Stimulated activated CD8-positive, alpha-beta memory T cell treated with anti-CD3 and anti-CD28 coated beads, Interleukin-12 subunit alpha, Interleukin-12 subunit beta, amount 100 ng/mL, for 24 hours (primary cell): ENCODE data around the gene FITM1.
A peak's percentile ranks its signal among the peaks of the same experiment; 100 is the strongest.

Source experiments
- DNase-seq: peaks from one replicate; pipeline ENCODE4 v3.0.0-alpha.2; 2020; ENCODE audit errors: extremely low read depth

The FITM1 gene

DNA sequence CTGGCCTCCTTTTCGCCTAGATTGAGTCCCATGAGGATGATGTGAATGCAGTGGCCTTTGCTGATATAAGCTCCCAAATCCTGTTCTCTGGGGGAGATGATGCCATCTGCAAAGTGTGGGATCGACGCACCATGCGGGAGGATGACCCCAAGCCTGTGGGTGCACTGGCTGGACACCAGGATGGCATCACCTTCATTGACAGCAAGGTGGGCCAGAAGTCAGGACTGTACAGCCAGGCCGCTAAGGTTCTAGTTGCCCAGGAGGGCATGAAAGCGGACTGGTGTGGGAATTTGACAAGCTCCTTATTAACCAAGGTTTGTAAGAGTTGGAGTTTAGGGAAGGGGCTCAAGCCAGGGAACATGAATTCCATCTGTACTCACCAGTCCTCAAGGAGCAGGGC, 10.8 kb upstream of the FITM1 start:
- no peak for DNase-seq

DNA sequence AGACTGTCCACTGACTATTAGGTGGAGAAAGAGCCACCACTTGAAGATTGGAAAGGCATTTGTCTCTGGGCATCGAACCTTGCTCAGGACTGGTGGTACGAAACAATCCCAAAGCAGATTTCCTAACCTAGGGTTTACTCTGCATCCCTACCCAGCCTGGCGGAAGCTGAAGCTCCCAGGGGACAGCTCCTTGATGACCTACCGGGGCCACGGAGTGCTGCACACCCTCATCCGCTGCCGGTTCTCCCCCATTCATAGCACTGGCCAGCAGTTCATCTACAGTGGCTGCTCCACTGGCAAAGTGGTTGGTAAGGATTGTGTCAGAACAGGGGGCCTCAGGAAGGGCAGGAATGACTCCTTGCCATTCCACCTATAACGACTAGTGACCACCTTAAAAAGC, 9.2 kb upstream of the FITM1 start:
- DNase-seq = no peak

DNA sequence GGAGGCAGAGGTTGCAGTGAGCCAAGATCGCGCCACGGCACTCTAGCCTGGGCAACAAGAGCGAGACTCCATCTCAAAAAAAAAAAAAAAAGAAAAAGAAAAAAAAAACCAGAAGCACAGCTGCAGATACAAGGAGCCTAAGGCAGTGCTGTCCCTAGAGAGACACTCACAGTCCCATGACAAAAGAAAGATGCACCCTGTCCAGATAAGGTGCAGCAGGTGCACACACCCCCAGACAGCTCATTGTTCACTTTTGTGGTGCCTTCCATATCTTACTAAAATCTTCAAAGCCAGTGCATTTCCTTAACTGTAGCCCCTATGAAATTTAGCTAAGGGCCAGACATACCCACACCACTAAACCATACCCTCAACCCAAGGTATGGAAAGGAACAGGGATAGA, 8.0 kb upstream of the FITM1 start:
- no peak for DNase-seq

DNA sequence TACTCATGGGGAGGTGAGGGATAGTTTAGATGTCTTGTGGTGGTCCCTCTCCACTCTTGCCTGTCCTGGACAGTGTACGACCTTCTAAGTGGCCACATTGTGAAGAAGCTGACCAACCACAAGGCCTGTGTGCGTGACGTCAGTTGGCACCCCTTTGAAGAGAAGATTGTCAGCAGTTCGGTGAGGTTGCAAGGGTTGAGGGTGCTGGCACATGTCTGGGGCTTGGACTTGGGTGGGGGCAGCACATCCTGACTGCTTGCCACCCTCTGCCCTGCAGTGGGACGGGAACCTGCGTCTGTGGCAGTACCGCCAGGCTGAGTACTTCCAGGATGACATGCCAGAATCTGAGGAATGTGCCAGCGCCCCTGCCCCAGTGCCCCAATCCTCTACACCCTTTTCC, 7.6 kb upstream of the FITM1 start:
- DNase-seq = no peak

DNA sequence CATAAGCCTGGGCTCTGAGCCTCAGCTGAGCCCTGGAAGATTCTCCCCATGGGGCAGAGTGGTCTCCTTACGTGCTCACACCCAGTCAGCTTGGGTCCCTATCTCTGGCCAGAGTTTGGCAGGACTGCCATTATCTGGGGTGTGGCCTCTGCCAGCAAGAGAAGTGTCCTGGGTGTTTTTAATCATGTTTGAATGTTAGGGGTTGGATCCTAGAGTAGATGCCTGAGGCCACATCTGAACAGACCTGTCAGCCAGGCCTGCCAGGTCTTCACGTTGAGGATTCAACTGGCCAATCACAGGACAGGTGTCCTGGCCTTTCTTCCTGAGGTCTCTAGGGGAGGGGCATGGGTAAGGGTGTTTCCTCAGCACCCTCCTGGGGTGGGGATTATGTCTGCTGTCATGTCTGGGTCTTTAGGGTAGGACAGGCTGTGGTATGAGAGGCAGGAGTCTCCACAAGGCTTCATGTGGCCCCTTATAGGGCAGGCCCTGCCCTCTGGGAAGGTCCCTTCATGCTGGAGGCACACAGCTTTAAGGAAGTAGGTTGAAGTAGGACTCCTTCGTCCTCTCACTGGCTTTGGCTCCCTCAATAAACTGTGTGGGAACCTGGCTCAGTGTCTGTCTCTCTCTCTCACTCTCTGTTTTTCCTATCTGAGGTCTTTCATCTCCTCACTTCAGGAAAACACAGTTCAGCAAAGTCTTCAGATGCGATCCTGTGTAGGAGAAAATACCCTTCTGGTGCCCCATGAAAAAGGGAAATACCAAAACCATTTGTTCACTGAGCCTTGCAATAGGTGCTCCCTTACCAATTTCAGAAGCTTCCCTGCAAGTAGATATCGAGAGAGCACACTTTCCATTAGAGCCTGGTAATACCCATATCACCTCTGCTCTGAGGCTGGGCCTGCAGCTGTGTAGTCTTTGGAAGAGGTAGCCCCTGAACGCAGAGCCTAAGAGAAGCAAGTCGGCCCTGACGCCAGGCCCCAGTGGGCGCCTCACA, 6.7 kb upstream of the FITM1 start:
- DNase-seq = no peak

DNA sequence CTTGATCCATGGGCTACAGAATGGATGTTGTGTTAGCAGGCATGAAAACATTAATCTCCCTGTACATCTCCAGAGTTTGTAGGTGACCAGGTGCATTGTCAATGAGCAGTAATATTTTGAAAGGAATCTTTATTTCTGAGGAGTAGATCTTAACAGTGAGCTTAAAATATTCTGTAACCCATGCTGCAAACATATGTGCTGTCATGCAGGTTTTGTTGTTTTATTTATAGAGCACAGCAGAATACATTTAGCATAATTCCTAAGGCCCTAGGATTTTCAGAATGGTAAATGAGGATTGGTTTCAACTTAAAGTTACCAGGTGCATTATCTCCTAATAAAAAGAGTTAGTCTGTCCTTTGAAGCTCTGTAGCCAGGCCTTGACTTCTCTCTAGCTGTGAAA, 3.5 kb upstream of the FITM1 start:
- DNase-seq = no peak

DNA sequence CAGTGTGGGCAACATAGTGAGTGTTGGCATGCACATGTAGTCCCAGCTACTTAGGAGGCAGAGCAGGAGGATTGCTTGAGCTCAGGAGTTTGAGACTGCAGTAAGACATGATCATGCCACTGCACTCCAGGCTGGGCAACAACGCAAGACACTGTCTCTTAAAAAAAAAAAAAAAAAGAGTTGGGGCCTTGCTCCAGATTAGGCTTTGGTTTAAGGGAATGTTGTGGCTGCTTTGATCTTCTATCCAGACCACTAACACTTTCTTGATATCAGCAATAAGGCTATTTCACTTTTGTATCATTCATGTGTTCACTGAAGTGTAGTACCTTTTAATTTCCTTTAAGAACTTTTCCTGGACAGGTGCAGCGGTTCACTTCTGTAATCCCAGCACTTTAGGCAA, 2.8 kb upstream of the FITM1 start:
- no peak for DNase-seq

DNA sequence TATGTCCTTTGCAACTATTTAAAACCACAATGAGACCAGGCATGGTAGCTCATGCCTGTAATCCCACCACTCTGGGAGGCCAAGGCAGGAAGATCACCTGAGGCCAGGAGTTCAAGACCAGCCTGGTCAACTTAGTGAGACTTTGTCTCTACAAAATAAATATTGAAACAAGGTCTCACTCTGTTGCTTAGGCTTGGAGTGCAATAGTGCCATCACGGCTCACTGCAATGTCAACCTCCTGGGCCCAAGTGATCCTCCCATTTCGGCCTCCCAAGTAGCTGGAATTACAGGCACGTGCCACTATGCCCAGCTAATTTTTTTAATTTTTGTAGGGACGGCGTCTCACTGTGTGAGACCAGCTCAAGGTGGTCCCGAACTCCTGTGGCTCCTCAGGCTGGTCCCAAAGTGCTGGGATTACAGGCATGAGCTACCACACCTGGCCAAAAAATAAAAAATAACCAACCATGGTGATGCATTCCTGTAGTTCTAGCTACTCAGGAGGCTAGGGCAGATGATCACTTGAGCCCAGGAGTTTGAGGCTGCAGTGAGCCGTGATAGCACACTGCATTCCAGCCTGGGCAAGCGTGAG, 955 bp upstream of the FITM1 start:
- DNase-seq = no peak

DNA sequence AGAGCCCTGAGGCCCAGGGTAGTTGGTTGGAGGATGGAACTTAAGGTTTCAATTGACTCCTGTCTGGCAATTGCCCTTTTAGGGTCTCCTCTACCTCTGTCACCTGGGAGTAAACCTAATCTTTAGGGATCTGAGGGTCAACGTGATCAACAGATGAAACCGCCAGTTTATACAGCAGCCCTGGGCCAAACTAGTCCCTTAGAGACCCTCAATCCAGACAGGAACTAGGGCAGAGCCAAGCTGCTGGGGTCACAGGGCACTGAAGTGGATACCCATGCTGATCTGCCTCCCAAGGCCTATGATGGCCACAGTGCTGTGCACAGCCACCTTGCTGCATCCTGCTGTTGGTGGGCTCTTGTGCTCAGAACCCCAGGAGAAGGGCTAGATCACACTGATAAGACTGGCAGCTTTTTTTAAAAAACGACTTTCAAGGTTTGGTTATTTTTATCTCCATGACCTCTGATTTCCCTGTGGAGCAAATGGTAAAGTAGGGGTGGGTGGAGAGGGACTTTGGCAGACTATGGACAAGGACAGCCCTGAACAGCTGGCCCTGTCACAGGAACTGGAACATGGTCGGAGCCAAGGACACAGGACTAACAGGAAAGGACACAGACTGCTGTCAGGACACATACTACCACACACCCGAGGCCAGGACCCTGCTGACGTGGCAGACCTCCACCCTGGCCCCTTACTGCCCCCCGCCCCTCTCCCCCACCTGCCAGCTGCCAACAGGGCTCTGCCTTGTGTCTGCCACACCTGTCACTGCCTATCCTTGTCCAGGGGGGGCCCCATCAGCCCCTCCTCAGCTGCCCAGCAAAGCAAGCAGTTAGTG, 474 bp downstream of the FITM1 start:
- no peak for DNase-seq

DNA sequence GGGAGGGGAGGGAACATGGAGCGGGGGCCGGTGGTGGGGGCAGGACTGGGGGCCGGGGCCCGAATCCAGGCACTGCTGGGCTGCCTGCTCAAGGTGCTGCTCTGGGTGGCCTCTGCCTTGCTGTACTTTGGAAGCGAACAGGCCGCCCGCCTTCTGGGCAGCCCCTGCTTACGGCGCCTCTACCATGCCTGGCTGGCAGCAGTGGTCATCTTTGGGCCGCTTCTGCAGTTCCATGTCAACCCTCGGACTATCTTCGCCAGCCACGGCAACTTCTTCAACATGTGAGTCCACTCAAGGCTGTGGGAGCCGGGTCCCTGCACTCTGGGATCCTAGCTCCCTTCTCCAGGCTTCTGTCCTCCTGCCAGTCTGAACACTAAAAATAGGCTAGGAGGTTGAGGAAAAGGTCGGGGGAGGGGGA, 1.1 kb downstream of the FITM1 start:
- no peak for DNase-seq

DNA sequence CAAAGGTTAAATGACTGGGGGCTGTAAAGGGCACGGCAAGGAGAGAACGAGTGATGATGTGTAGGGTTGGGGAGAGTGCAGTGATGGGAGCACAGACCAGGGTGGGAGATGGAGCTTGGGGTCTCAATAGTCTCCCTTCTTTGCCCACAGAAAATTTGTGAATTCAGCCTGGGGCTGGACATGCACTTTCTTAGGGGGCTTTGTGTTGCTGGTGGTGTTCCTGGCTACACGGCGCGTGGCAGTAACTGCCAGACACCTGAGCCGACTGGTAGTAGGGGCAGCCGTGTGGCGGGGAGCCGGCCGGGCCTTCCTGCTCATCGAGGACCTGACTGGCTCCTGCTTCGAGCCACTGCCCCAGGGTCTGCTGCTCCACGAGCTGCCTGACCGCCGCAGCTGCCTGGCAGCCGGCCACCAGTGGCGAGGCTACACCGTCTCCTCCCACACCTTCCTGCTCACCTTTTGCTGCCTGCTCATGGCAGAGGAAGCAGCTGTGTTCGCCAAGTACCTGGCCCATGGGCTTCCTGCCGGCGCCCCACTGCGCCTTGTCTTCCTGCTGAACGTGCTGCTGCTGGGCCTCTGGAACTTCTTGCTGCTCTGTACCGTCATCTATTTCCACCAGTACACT, 1.7 kb downstream of the FITM1 start:
- no peak for DNase-seq

DNA sequence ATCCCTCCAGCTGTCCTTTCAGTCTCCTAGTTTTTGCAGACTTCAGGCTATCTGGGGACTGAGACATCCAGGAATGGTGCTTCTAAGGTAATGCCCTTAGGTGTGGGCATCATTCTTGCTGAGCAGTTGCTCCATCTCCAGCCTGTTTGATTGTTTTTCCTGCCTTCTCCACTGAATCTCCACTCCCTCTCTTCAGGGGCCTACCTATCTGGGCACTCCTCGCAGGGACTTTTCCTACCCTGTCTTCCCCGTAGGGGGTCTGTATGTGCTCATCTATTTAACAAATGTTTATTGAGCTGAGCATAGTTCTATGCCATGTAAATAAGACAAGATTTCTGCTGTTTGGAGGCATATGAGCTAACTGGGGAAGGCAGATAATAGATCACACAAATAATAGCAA, 2.5 kb downstream of the FITM1 start:
- no peak for DNase-seq

DNA sequence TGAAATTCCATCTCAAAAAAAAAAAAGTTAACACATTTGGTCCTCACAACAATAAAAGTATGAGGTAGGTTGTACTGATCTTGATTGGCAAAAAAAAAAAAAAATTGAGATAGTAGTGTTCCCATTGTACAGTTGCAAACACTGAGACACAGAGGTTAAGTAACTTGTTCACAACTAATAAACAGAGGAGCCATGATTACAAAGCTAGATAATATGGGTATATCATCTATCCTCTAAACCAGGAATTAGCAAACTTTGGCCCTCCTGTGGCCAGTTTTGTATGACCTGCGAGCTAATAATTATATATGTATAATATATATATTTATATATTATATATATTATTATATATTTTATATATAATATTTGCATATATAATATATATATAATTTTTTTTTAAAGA, 3.3 kb downstream of the FITM1 start:
- DNase-seq = no peak

DNA sequence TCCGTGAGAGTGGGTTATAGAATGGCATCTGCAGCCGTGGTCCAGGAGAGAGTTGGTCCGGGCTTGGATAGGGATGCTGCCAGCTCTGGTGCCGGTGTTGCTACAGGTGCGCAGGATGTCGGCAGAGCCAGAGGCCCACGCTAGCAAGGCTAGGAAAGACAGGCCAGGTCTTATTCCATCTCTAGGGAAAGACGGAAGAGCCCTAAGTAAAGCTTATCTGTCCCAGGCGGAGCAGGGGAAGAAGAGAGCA, 5.0 kb downstream of the FITM1 start:
- DNase-seq = no peak

DNA sequence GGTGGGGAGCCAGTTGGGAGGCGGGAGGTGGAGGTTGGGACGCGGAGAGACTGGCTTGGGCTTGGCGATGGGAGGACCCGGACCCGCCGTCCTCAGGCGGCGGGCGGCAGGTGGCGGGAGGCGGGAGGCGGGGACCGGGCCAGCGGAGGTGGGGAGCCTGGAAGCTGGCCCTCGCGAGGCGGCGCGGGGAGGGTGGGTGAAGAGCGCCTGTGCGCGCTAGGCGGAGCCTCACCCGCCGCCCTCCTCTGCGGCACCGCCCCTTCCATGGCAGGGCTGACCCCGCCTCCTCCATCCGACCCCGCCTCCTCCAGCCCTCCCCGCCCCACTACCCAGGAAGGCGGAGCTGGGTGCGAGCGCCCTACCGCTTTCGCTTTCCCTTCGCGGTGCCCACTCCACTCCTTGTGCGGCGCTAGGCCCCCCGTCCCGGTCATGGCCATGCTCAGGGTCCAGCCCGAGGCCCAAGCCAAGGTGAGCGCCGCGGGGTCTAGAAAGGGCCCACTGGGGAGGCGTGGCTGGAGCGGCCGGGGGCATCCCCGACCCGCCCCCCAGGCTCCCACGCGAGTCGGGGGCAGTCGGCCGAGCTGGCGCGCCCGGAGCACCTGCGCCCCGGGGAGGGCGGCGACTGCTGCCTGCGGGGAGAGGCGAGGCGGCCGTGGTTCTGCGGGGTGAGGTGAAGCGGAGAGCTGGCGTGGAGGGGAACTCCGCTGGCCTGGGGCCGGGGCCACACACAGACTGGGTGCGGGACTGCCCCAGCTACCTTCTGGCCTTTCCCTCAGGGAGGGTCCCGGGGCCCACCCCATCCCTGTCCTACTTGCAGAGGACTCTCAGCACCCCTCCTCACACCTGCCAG, 5.6 kb downstream of the FITM1 start, which contains the start of gene PSME1:
TSS of gene PSME1 (plus strand) at position 361 of the 850 bp plus-strand sequence. CDS start at position 430, 69 bp downstream.
- DNase-seq = peak; percentile 83

DNA sequence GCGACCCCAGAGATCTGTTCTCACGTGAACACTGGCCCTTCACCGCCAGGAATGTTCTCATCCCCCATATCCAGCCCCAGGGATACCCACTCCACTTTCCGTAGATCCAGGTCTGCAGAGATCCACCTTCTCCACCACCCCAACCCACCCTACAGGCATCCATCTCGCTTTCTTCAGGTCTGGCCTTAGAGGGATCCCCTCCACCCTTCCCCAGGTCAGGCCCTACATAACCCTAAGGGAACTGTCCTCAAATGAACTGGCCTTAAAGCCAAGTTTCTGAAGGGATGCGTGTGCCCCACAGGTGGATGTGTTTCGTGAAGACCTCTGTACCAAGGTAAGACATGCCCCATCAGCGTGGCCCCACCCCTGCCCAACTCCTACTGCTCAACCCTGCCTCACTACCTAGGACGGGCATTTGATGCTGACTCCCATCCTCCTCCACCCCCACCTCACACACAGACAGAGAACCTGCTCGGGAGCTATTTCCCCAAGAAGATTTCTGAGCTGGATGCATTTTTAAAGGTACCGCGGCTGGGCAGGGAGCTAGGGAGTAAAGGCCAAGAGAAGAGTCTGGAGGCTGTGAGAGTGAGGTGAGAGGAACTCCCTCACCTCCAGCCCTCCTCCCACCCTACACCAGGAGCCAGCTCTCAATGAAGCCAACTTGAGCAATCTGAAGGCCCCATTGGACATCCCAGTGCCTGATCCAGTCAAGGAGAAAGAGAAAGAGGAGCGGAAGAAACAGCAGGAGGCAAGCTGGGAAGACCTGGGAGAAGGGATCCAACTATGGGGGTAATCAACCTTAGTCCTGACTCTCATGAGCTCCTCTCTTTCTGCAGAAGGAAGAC, 6.4 kb downstream of the FITM1 start:
- DNase-seq = no peak

DNA sequence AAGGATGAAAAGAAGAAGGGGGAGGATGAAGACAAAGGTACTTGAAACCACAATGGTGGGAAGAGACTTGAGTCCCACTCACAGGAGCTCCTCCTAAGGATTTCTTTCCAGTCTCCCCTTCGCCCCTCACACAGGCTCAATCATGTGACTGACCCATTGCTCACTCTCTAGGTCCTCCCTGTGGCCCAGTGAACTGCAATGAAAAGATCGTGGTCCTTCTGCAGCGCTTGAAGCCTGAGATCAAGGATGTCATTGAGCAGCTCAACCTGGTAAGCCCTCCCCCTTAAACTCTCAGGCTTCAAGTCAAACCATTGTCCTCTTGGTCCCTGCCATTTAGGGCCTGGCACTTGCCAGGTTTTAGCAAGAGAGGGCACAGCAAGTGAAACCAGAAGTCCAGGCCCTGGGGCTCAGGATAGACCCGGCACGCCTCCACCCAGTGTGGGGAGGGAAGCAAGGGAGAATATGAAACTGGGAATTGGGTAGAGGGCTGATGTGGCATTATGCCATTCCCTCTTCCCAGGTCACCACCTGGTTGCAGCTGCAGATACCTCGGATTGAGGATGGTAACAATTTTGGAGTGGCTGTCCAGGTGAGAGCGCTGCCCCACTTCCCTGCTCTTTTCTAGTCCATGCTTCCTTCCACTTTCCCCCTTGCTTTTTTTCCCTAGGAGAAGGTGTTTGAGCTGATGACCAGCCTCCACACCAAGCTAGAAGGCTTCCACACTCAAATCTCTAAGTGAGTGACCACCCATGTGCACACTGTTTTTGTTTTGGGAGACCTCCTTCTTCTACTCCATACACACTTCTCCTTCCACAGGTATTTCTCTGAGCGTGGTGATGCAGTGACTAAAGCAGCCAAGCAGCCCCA, 7.3 kb downstream of the FITM1 start:
- no peak for DNase-seq

DNA sequence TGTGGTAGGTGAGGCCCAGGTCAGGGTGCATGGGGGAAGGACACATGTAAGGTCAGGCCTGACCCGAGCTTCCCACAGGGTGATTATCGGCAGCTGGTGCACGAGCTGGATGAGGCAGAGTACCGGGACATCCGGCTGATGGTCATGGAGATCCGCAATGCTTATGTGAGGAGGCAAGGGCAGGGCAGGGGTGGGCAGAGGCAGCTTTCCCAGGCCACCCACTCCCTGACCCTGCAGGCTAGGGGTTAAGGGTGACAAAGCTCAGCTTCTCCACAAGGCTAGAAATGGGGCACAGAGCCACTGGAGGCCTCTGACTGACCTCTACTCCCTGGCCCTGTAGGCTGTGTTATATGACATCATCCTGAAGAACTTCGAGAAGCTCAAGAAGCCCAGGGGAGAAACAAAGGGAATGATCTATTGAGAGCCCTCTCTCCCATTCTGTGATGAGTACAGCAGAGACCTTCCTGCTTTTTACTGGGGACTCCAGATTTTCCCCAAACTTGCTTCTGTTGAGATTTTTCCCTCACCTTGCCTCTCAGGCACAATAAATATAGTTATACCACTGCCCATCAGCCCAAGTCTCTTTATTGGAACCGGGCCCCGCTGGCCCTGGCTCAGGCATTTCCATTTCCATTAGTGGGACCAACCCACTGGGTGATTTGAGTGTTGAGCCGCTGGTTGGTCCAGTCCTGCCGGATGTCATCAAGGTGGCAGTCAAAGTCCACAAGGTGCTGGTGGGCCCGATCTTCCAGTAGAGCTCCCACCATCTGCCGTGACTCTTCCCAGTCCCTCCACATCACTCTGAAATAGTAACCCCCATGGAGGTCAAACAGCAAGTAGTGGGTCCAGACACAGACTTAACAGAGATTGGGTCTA, 8.2 kb downstream of the FITM1 start:
- DNase-seq = no peak
